HCT116 (cell line): ENCODE results near the gene LY9. TPM values are rescaled to one million over a fixed set of nuclear protein-coding genes. Genes with fewer than 3 reads are reported as not detected.

ENCODE experiments used
- ATAC-seq: fragments of 200-7000 bp; cut with Tn5 transposase; 2 replicates; pipeline ENCODE4 v1.9.1; 2020; ENCODE audit warnings: mild to moderate bottlenecking, moderate library complexity
- BruUV-seq: library from RNA; stranded (reverse); fragments of 400-500 nt; replicated peaks from 2 replicates; lab custom pipeline; 2021; lab: Mats Ljungman, UMichigan
- CTCF ChIA-PET: fragments of 300-600 bp; sonication (Branson Sonifier 250); formaldehyde crosslinking; loops from one replicate; lab custom pipeline; 2021; ENCODE audit warnings: antibody characterized with exemption; lab: Charles Lee
- POLR2A ChIA-PET: fragments of 300-600, 350-600 bp; sonication (Branson Sonifier 250); formaldehyde crosslinking; loops from one replicate; lab custom pipeline; 2021; ENCODE audit warnings: antibody characterized with exemption; lab: Charles Lee
- RAD21 ChIA-PET, 2 experiments: fragments of 300-600 bp; sonication (Branson Sonifier 250); formaldehyde crosslinking; loops; one replicate each; lab custom pipeline; 2023; ENCODE audit warnings: low total read pairs in 2 of 2; ENCODE audit not compliant: uncharacterized antibody in 2 of 2, unreplicated experiment in 2 of 2, low non-redundant PET in 1 of 2; lab: Charles Lee
- DNase-seq: peaks from one replicate; pipeline ENCODE4 v3.0.0-alpha.2; 2010; ENCODE audit warnings: low read depth, low spot score
- H2AFZ ChIP-seq: fragments of 200-600 bp; shearing (Covaris generic), sonication (generic); 2 replicates; pipeline ENCODE4 v1.6.1; 2017; ENCODE audit warnings: low read depth, mixed run types, mixed read lengths, antibody characterized with exemption, low read length; ENCODE audit not compliant: poor library complexity, severe bottlenecking
- H3K27ac ChIP-seq: 2 replicates; pipeline ENCODE4 v1.5.1; 2012; ENCODE audit warnings: low read depth, low read length
- H3K27me3 ChIP-seq: fragments of 200-600 bp; sonication (generic); 2 replicates; pipeline ENCODE4 v1.6.1; 2016; ENCODE audit warnings: mixed run types, low read length, mixed read lengths; ENCODE audit not compliant: insufficient read depth
- H3K36me3 ChIP-seq, 2 experiments: fragments of 200-500 bp in 1 of 2; fragments of 200-600 bp in 1 of 2; sonication (Bioruptor generic) in 1 of 2; sonication (generic) in 1 of 2; 2 replicates each; pipeline versions ENCODE4 v1.5.1 to v1.6.1; 2014 to 2016; ENCODE audit warnings: low read length in 2 of 2, inconsistent platforms in 1 of 2, mixed read lengths in 1 of 2, mixed run types in 1 of 2; ENCODE audit not compliant: insufficient read depth in 2 of 2, control insufficient read depth in 1 of 2
- H3K4me1 ChIP-seq, 2 experiments: fragments of 200-600 bp in 1 of 2; sonication (generic) in 1 of 2; 2 replicates each; pipeline versions ENCODE4 v1.5.1 to v1.6.1; 2012 to 2017; ENCODE audit warnings: low read length in 2 of 2, inconsistent platforms in 1 of 2, mild to moderate bottlenecking in 1 of 2, mixed read lengths in 1 of 2, mixed run types in 1 of 2, moderate library complexity in 1 of 2; ENCODE audit not compliant: insufficient read depth in 2 of 2, control insufficient read depth in 1 of 2
- H3K4me2 ChIP-seq: fragments of 200-600 bp; sonication (generic); 2 replicates; pipeline ENCODE4 v1.6.1; 2017; ENCODE audit warnings: mixed run types, low read length, mixed read lengths
- H3K4me3 ChIP-seq, 2 experiments: fragments of 200-600 bp in 1 of 2; sonication (generic) in 1 of 2; replicated peaks in 1 of 2; 2 replicates each; pipeline ENCODE4 v1.5.1; 2011 to 2016; ENCODE audit warnings: low read length in 2 of 2, control low read depth in 1 of 2, low read depth in 1 of 2, mild to moderate bottlenecking in 1 of 2, mixed read lengths in 1 of 2, mixed run types in 1 of 2
- H3K79me2 ChIP-seq: fragments of 200-600 bp; sonication (generic); 2 replicates; pipeline ENCODE4 v1.6.1; 2017; ENCODE audit warnings: mild to moderate bottlenecking, mixed run types, low read length, moderate library complexity, mixed read lengths; ENCODE audit not compliant: insufficient read depth
- H3K9ac ChIP-seq: fragments of 200-600 bp; sonication (generic); 2 replicates; pipeline ENCODE4 v1.6.1; 2016; ENCODE audit warnings: low read length, mixed read lengths
- H3K9me2 ChIP-seq: fragments of 200-600 bp; sonication (generic), shearing (Covaris generic); 2 replicates; pipeline ENCODE4 v1.6.1; 2017; ENCODE audit warnings: mixed run types, mild to moderate bottlenecking, moderate library complexity; ENCODE audit not compliant: insufficient read depth
- H3K9me3 ChIP-seq, 2 experiments: fragments of 200-500 bp in 1 of 2; fragments of 200-600 bp in 1 of 2; sonication (Bioruptor generic) in 1 of 2; sonication (generic) in 1 of 2; 2 replicates each; pipeline ENCODE4 v1.6.1; 2014 to 2017; ENCODE audit warnings: low read length in 2 of 2, mixed read lengths in 2 of 2, inconsistent platforms in 1 of 2, low read depth in 1 of 2, mild to moderate bottlenecking in 1 of 2, mixed run types in 1 of 2, moderate library complexity in 1 of 2; ENCODE audit not compliant: control insufficient read depth in 1 of 2, insufficient read depth in 1 of 2
- H4K20me1 ChIP-seq: fragments of 200-600 bp; sonication (generic), shearing (Covaris generic); 2 replicates; pipeline ENCODE4 v1.6.1; 2017; ENCODE audit warnings: mixed run types, mild to moderate bottlenecking, moderate library complexity; ENCODE audit not compliant: insufficient read depth
- CBX3 ChIP-seq: IDR thresholded peaks from 2 replicates; pipeline ENCODE4 v1.6.1; 2012; ENCODE audit warnings: low read depth
- CEBPB ChIP-seq: IDR thresholded peaks from 2 replicates; pipeline ENCODE4 v1.6.1; 2012; ENCODE audit warnings: low read depth
- EGR1 ChIP-seq: IDR thresholded peaks from 2 replicates; pipeline ENCODE4 v1.6.1; 2012; ENCODE audit warnings: low read depth
- ELF1 ChIP-seq: IDR thresholded peaks from 2 replicates; pipeline ENCODE4 v1.6.1; 2012; ENCODE audit warnings: low read depth, borderline replicate concordance
- EZH2 ChIP-seq: fragments of 200-600 bp; sonication (generic); IDR thresholded peaks from 2 replicates; pipeline ENCODE4 v1.6.1; 2017; ENCODE audit warnings: antibody characterized with exemption, mixed run types
- EZH2phosphoT487 ChIP-seq: fragments of 200-600 bp; IDR thresholded peaks from 2 replicates; pipeline ENCODE4 v1.6.1; 2018; ENCODE audit warnings: antibody characterized with exemption, borderline replicate concordance
- FOSL1 ChIP-seq: IDR thresholded peaks from 2 replicates; pipeline ENCODE4 v1.6.1; 2012; ENCODE audit warnings: low read depth
- POLR2A ChIP-seq: IDR thresholded peaks from 2 replicates; pipeline ENCODE4 v1.7.0; 2011; ENCODE audit warnings: borderline replicate concordance; ENCODE audit not compliant: insufficient read depth, insufficient read length; ENCODE audit errors: extremely low read depth
- RAD21 ChIP-seq: IDR thresholded peaks from 2 replicates; pipeline ENCODE4 v1.6.1; 2012; ENCODE audit warnings: low read depth, mild to moderate bottlenecking
- SIN3A ChIP-seq: IDR thresholded peaks from 2 replicates; pipeline ENCODE4 v1.6.1; 2012; ENCODE audit warnings: low read depth
- SP1 ChIP-seq: IDR thresholded peaks from 2 replicates; pipeline ENCODE4 v1.6.1; 2012; ENCODE audit warnings: low read depth
- SRF ChIP-seq: IDR thresholded peaks from 2 replicates; pipeline ENCODE4 v1.6.1; 2012; ENCODE audit warnings: low read depth
- TCF7L2 ChIP-seq: IDR thresholded peaks from 2 replicates; pipeline ENCODE4 v1.7.0; 2011; ENCODE audit warnings: borderline replicate concordance, inconsistent platforms; ENCODE audit not compliant: insufficient read depth, insufficient read length; ENCODE audit errors: extremely low read depth
- YY1 ChIP-seq: IDR thresholded peaks from 2 replicates; pipeline ENCODE4 v1.6.1; 2011; ENCODE audit warnings: low read length, low read depth, moderate library complexity, mild to moderate bottlenecking; ENCODE audit not compliant: insufficient replicate concordance; ENCODE audit errors: extremely low read depth
- ZNF274 ChIP-seq: fragments of 200-500 bp; sonication (Bioruptor generic); IDR thresholded peaks from 2 replicates; pipeline ENCODE4 v1.6.1; 2014; ENCODE audit warnings: mild to moderate bottlenecking, low read depth, low read length, inconsistent platforms
- intact Hi-C: fragments of 100-400 bp; cut with micrococcal nuclease; formaldehyde crosslinking; loops from 2 replicates; pipeline ENCODE4 v1.10.0; 2022
- total RNA-seq: library from RNA; stranded (reverse); gene quantifications from one replicate; pipeline ENCODE4 v1.2.1, GENCODE V29; 2021; ENCODE audit not compliant: unreplicated experiment
- TF ChIP-seq, protein P1 (sequence below): IDR thresholded peaks from 2 replicates; pipeline ENCODE4 v1.6.1; 2012
- TF ChIP-seq, protein P2 (sequence below): IDR thresholded peaks from 2 replicates; pipeline ENCODE4 v1.6.1; 2011; ENCODE audit warnings: mild to moderate bottlenecking, low read length, moderate library complexity; ENCODE audit not compliant: insufficient replicate concordance; ENCODE audit errors: extremely low read depth
- TF ChIP-seq, protein P3 (sequence below): IDR thresholded peaks from 2 replicates; pipeline ENCODE4 v1.6.1; 2012; ENCODE audit warnings: low read depth

LY9 gene
- total RNA-seq, 1 experiment from 2014 or later, result 0.22 TPM

DNA sequence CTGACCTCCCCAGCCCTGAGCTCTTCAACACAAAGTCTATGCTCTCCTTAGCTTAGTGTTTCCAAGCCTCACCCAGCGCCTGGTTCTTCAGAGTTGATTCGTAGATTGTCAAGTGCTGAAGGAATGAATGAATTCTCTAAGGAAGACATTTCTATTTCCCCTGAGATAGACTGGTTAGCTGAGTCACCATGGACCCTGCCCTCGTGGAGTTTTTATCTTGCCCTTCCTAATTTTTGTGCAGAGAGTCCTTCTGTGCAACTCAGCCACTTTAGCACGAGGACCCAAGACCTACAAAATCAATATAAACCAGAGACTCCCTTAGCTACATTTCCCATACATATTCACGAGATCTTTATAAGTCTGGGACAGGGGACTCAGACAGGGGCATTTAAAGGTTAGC lies 69.4 kb downstream of the LY9 start (continued):
- TF ChIP-seq, protein P1, sequence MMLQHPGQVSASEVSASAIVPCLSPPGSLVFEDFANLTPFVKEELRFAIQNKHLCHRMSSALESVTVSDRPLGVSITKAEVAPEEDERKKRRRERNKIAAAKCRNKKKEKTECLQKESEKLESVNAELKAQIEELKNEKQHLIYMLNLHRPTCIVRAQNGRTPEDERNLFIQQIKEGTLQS, result no peak
- no peak for TF ChIP-seq SIN3A
- no peak for TF ChIP-seq CBX3
- no peak for TF ChIP-seq EZH2phosphoT487
- TF ChIP-seq TCF7L2, result no peak
- TF ChIP-seq POLR2A, result no peak

DNA sequence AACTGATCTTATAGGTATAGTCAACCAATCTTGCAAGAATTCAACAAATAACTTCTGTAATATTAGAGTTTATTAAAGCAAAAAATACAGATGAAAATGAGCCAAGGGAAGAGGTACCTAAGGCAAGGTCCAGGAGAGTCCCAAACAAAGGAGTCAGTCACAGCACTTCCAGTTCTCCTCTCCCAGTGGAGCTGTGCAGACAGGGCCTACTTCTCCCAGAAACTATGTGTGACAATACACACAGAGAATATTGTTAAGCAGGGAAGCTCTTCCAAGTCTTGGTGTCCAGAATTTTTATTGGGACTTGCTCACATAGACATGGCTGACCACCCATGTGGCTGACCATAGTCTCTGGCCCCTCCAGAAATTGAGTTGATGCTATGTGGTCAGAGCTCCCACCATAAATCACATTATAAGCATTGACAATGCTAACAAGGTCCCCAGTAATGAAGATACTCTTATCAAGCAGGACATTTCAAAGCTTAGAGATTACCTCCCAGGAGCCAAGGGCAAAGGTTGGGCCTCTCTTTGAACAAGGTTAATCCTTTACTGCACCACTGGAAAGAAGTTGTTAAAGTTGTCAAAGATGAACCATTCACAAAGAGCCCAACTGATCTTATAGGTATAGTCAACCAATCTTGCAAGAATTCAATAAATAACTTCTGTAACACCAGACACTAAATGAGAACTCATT lies 70.2 kb downstream of the LY9 start:
- H2AFZ ChIP-seq, result no peak overlapping the region
- no peak overlapping the region for H3K9ac ChIP-seq
- POLR2A ChIA-PET, result no interaction called here
- no peak overlapping the region for H3K27ac ChIP-seq
- H3K79me2 ChIP-seq, result no peaks in the 10 kb centered on the region
- no peak for ATAC-seq
- no TSS peak for BruUV-seq
- RAD21 ChIA-PET, result no interaction called here
- intact Hi-C loops, result no loop called here
- no peak for DNase-seq
- no peaks in the 10 kb centered on the region for H3K9me2 ChIP-seq
- no peaks in the 10 kb centered on the region for H3K36me3 ChIP-seq
- CTCF ChIA-PET, result no interaction called here
- H3K27me3 ChIP-seq, result no peaks in the 10 kb centered on the region
- TF ChIP-seq SIN3A, result no peak
- TF ChIP-seq SRF, result no peak
- TF ChIP-seq EZH2phosphoT487, result no peak
- TF ChIP-seq, protein P2, sequence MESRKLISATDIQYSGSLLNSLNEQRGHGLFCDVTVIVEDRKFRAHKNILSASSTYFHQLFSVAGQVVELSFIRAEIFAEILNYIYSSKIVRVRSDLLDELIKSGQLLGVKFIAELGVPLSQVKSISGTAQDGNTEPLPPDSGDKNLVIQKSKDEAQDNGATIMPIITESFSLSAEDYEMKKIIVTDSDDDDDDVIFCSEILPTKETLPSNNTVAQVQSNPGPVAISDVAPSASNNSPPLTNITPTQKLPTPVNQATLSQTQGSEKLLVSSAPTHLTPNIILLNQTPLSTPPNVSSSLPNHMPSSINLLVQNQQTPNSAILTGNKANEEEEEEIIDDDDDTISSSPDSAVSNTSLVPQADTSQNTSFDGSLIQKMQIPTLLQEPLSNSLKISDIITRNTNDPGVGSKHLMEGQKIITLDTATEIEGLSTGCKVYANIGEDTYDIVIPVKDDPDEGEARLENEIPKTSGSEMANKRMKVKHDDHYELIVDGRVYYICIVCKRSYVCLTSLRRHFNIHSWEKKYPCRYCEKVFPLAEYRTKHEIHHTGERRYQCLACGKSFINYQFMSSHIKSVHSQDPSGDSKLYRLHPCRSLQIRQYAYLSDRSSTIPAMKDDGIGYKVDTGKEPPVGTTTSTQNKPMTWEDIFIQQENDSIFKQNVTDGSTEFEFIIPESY, result no peak
- no peak for TF ChIP-seq ELF1
- TF ChIP-seq, protein P1, result no peak
- no peak for TF ChIP-seq TCF7L2
- TF ChIP-seq, protein P3, sequence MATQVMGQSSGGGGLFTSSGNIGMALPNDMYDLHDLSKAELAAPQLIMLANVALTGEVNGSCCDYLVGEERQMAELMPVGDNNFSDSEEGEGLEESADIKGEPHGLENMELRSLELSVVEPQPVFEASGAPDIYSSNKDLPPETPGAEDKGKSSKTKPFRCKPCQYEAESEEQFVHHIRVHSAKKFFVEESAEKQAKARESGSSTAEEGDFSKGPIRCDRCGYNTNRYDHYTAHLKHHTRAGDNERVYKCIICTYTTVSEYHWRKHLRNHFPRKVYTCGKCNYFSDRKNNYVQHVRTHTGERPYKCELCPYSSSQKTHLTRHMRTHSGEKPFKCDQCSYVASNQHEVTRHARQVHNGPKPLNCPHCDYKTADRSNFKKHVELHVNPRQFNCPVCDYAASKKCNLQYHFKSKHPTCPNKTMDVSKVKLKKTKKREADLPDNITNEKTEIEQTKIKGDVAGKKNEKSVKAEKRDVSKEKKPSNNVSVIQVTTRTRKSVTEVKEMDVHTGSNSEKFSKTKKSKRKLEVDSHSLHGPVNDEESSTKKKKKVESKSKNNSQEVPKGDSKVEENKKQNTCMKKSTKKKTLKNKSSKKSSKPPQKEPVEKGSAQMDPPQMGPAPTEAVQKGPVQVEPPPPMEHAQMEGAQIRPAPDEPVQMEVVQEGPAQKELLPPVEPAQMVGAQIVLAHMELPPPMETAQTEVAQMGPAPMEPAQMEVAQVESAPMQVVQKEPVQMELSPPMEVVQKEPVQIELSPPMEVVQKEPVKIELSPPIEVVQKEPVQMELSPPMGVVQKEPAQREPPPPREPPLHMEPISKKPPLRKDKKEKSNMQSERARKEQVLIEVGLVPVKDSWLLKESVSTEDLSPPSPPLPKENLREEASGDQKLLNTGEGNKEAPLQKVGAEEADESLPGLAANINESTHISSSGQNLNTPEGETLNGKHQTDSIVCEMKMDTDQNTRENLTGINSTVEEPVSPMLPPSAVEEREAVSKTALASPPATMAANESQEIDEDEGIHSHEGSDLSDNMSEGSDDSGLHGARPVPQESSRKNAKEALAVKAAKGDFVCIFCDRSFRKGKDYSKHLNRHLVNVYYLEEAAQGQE, result no peak
- TF ChIP-seq EGR1, result no peak
- TF ChIP-seq ZNF274, result no peak
- TF ChIP-seq CEBPB, result no peak
- no peak for TF ChIP-seq EZH2
- no peak for TF ChIP-seq RAD21
- TF ChIP-seq CBX3, result no peak
- no peak for TF ChIP-seq FOSL1
- no peak for TF ChIP-seq YY1
- TF ChIP-seq SP1, result no peak
- no peak overlapping the region for H3K4me2 ChIP-seq
- no peaks in the 10 kb centered on the region for H3K4me1 ChIP-seq
- H3K4me3 ChIP-seq, result no peak overlapping the region
- no peaks in the 10 kb centered on the region for H3K9me3 ChIP-seq
- no peaks in the 10 kb centered on the region for H4K20me1 ChIP-seq
